Activated gamma-delta T cell (primary cell): ENCODE data around the gene TMEM43.

Experiments used
- DNase-seq: peaks from one replicate; lab custom pipeline; 2025; lab: John Stamatoyannopoulos, UW

Gene TMEM43

DNA sequence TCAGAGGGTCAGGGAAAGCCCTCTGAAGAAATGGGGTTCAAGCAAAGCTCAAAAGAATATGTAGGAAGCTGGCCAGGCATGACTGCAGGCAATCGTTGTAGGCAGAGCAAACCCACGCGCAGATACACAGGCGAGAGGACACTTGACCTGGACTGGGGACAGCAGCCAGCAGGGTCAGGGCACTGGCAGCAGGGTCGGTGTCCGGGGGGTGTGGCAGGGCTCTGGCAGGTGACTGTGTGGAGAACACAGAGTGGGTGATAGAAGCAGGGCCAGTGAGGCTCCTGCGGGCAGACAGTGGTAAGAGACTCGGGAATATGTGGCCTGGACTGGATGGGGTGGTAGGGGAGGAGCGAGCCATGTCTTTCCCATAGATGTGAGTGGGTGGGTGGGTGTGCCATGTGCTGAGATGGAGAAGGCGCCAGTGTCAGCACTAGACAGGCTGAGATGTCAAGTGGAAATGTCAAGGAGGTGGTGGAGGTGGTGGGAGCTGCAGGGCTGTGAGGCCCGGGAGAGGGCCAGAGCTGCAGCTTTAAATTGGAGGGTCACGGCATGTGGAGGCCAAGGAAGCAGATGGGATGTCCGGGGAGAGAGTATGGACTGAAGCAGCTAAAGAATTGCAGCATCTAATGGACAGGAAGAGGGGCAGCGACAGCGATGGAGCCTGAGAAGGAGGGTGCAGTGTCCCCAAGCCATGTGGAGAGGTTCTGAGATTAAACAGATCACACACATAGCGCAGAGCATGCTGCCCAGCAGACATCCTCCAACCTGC, 13.4 kb downstream of the TMEM43 start:
- DNase-seq, result no peak

DNA sequence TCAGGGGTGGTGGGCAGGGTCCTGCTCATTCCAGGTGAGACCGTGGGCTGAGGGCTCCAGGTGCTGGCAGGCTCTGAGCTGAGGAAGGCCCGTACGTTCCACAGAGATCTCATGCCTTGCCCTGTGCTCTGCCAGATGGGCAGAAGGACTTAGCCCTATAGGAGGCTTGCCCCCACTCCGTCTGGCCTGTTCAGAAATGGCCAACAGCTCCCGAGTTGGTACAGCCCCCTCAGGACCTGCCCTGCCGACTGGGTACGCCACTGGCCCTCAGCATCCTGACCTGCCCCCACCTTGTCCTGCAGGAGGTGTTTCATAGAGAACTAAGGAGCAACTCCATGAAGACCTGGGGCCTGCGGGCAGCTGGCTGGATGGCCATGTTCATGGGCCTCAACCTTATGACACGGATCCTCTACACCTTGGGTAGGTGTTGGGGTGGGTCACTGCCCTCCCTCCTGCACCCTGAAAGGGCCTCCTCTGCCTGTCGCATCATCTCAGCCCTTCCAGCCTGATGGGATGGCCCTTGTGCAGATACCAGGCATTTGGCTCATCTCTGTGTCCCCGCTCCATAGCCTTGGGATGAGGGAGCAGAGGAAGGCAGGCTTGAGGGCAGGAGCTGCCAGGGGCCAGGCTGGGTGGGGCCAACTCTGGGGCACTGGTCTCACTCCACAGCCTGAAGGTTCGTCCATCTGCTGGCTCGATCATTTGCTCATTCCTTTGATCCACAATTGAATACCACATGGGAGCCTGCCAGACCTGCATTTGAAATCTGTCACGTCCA, 14.2 kb downstream of the TMEM43 start:
- DNase-seq, result no peak

GRCh38 chr3:14139771-14140170, 14.9 kb downstream of the TMEM43 start:
- no peak for DNase-seq

DNA sequence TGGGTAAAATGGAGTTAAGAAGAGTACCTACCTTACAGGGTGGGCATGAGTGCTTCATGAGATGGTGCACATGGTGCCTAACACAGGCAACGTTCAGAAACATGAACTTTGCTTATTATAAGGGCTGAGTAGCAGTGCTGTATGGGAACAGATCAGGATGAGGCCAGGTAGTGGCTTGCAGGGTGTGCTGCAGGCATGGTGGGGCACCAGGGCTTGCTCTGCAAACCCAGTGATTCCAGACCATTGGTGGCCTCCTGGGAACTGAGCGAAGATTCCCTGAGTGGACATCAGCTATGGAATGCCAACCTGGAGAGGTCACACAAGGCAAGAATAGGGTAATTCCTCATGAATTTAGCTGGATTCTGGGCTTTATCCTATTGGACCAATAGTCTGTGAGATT, 15.8 kb downstream of the TMEM43 start:
- no peak for DNase-seq

- DNase-seq, result no peak
Observed at GRCh38 chr3:14141144-14141543, 16.3 kb downstream of the TMEM43 start.

DNA sequence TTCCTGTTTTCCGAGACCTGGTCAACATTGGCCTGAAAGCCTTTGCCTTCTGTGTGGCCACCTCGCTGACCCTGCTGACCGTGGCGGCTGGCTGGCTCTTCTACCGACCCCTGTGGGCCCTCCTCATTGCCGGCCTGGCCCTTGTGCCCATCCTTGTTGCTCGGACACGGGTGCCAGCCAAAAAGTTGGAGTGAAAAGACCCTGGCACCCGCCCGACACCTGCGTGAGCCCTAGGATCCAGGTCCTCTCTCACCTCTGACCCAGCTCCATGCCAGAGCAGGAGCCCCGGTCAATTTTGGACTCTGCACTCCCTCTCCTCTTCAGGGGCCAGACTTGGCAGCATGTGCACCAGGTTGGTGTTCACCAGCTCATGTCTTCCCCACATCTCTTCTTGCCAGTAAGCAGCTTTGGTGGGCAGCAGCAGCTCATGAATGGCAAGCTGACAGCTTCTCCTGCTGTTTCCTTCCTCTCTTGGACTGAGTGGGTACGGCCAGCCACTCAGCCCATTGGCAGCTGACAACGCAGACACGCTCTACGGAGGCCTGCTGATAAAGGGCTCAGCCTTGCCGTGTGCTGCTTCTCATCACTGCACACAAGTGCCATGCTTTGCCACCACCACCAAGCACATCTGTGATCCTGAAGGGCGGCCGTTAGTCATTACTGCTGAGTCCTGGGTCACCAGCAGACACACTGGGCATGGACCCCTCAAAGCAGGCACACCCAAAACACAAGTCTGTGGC, 16.9 kb downstream of the TMEM43 start:
- no peak for DNase-seq

DNA sequence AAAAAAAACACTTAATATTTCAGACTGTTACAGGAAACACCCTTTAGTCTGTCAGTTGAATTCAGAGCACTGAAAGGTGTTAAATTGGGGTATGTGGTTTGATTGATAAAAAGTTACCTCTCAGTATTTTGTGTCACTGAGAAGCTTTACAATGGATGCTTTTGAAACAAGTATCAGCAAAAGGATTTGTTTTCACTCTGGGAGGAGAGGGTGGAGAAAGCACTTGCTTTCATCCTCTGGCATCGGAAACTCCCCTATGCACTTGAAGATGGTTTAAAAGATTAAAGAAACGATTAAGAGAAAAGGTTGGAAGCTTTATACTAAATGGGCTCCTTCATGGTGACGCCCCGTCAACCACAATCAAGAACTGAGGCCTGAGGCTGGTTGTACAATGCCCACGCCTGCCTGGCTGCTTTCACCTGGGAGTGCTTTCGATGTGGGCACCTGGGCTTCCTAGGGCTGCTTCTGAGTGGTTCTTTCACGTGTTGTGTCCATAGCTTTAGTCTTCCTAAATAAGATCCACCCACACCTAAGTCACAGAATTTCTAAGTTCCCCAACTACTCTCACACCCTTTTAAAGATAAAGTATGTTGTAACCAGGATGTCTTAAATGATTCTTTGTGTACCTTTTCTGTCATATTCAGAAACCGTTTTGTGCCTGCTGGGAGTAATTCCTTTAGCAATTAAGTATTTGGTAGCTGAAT, 17.9 kb downstream of the TMEM43 start:
- no peak for DNase-seq

GRCh38 chr3:14143271-14144225, 18.7 kb downstream of the TMEM43 start:
- DNase-seq, result no peak

GRCh38 chr3:14144423-14145075, 19.7 kb downstream of the TMEM43 start:
- DNase-seq, result no peak

- DNase-seq, result no peak
Observed at GRCh38 chr3:14145236-14145635, 20.4 kb downstream of the TMEM43 start.

DNA sequence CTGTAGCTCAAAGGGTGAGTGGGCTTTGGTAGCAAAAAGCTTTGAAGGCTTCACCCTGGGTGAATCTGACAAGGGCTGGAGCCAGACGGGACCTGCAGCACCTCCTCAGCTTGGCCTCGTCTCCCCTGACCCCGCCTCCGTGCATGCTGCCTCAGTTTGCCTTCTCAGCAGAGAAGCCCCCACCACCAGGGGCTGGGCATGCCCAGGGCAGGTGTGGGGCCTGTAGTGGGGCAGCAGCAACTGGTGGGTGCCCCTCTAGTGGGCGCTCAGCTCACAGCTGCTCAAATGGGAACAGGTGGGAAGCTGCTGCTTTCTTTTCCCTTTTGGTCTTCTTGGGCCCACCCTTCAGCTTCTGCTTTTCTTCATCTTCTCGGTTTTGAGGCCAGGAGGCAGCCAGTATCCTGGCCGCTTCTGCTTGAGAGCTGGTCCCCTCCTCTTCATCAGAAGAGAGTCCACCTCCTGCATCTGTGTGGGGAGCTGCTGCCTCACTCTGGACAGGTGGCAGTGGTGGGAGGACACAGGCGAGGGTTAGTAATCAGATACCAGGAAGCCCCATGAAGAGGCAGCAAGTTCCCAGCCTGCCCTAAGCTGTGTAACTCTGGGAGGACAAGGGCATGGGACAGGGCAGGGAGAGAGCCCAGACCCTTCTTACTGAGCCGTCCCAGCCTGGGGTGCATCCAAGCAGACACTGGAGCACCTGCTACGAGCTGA, 21.0 kb downstream of the TMEM43 start:
- no peak for DNase-seq

DNA sequence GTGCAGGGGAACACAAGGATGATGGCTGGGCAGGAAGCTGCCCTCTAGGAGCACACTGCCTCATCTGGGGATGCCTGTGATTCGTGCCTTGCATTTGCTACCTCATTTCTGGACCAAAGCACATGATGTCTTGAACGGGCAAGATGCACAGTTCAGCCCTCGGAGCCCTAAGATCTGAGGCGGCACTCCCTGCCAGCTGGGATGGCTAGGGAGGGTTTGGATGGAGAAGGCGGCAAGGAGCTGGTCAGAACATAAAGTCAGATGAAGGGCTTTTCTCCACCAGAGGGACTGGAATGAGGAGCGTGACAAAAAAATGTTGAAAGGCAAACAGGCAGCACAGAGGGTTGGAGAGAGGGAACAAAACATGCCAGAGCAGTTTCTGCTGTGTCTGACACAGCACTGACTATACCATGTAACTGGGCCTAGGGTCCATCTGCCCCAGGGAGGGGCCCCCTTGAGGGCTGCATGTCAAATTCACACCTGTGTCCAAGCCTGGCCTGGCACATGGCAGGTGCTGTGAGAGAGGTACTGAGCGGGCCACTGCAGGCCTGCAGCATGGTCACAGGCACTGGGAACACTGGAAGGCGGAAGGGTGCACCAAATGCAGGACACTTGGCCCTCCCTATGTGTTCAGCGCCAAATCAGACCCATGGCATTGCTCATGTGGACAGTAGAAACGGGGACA, 21.7 kb downstream of the TMEM43 start:
- no peak for DNase-seq

GRCh38 chr3:14147066-14147435, 22.2 kb downstream of the TMEM43 start:
- no peak for DNase-seq

DNA sequence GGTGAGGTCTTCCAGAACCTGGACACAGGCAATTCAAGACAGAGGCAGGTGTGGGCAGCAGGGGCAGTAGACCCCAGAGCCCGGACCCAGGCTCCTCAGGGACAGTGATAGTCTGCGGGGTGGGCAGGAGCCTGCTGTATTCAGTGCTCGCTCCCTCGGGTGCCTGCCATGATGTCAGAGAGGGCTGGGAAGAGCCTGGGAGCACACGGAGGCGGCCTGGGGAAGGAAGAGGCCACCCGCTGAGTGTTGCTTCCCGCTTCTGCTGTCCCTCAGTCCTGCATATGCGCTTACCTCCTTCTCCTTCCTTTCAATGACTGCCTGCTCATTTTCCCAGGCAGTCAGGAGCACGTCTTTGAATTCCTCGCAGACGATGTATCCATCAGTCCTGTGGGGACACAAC, 22.8 kb downstream of the TMEM43 start:
- DNase-seq, result no peak

DNA sequence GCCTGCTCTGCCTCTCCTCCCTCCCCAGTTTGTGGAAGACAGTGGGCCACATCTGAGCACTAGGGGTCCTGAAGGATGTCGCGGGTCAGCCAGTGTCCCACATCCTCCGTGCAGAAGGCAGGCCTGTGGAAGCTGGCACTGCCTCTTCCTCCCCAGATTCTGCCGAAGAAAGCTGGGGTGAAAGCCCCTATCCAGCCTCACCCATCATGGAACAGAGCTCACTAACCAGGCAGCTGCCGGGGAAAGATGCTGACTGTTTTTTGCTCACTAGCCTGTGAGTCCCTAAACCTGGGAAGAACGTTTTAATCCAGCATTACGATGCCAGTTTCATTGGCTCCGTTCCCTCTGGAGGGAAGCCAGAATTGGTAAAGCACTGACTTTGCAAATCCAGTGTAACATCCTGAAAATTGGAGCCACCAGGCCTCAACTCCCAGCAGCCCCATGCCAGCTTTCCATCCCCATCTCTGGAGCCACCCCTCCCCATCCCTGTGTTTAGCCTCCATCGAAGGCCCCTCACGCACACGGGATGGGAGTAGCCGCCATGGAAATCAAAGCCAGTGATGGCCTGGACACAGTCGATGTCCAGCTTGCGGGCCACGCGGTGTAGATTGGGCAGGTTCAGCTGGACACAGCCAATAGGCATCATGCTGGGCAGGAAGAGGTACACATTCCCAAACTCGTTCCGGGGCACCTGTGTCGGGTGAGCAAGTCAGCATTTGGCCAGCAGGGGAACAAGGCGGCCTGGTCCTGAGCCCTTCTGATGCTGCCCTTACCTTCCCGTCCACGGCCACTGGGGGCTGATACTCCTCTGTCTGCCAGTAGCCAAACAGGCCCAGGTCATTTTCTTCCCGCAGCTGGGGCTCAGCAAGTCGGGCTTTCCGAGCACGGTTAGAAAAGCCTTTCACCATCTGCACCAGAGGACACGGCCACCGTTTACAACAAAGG, 23.5 kb downstream of the TMEM43 start:
- DNase-seq, result no peak

DNA sequence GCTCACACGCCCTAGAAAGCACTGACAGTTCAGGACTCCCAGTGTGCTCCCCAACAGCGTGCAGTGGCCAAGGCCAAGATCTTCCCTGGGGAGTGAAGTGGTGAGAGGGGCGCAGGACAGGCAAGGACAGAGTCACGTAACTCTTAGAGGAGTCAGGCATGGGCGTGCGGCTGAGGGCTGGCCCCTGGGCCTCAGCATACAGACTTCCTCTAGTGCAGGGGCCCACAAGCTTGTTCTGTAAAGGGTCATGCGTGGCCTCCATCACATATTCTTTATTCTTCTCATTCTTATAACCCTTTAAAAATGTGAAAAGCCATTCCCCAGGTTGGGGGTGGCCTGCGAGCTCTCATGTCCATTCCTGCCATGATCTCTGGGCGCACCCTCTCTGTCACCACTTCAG, 25.2 kb downstream of the TMEM43 start:
- no peak for DNase-seq

GRCh38 chr3:14150491-14151230, 25.8 kb downstream of the TMEM43 start:
- no peak for DNase-seq
